Measurements from ENCODE around the gene SENP6. TPM values are rescaled to one million over a fixed set of nuclear protein-coding genes. Genes with fewer than 3 reads are reported as not detected.

SENP6 gene
- total and polyA plus RNA-seq, 4 donors: 12.2 to 42.3 (median 26.8) TPM

GRCh38 chr6:75563032-75563431 lies 38.6 kb upstream of the SENP6 start:
- DNase-seq (ENCODE audit: low spot score): no peak
- Histone ChIP-seq H3K27me3 (ENCODE audit: control insufficient read depth in 4 of 4, insufficient read depth in 4 of 4, low read length in 3 of 4) (no peaks in the 10 kb centered on the region), H3K36me3 (ENCODE audit: control insufficient read depth in 4 of 4, insufficient read depth in 3 of 4, low read depth in 1 of 4, low read length in 3 of 4) (no peaks in the 10 kb centered on the region), H3K4me3 (ENCODE audit: low read depth in 1 of 3, low read length in 3 of 3) (no peak overlapping the region), H3K4me1 (ENCODE audit: control insufficient read depth in 4 of 4, insufficient read depth in 4 of 4, low read length in 3 of 4) (no peaks in the 10 kb centered on the region), H3K9ac (ENCODE audit: low read depth in 1 of 2, low read length in 2 of 2) (no peak overlapping the region), H3K9me3 (ENCODE audit: control insufficient read depth in 4 of 4, low read length in 3 of 4) (peaks cover 0 to 7% (median 6%) of the 10 kb centered on the region in 4 donors), H3K27ac (ENCODE audit: low read depth in 1 of 2, low read length in 2 of 2) (no peak overlapping the region)
- no peak for TF ChIP-seq ZBTB33 (IDR thresholded peaks at IDR 0.05)
- peak; percentile 19 for TF ChIP-seq CTCF (IDR thresholded peaks at IDR 0.05; ENCODE audit: low read depth, low read length, missing input control)
- peak in 1 of 2 donors; percentile 44 for TF ChIP-seq RAD21 (IDR thresholded peaks at IDR 0.05)
- no peak for TF ChIP-seq NR2F2 (IDR thresholded peaks at IDR 0.05)
- TF ChIP-seq FOXA2 (IDR thresholded peaks at IDR 0.05): no peak
- TF ChIP-seq MAX (IDR thresholded peaks at IDR 0.05): no peak
- WGBS: 6% methylated on average over 1 of the region's 1 CpG

- Histone ChIP-seq H3K9me3 (ENCODE audit: control insufficient read depth in 4 of 4, low read length in 3 of 4) (peaks cover 0 to 7% (median 6%) of the 10 kb centered on the region in 4 donors), H3K4me3 (ENCODE audit: low read depth in 1 of 3, low read length in 3 of 3) (no peak overlapping the region), H3K36me3 (ENCODE audit: control insufficient read depth in 4 of 4, insufficient read depth in 3 of 4, low read depth in 1 of 4, low read length in 3 of 4) (no peaks in the 10 kb centered on the region), H3K27me3 (ENCODE audit: control insufficient read depth in 4 of 4, insufficient read depth in 4 of 4, low read length in 3 of 4) (no peaks in the 10 kb centered on the region), H3K27ac (ENCODE audit: low read depth in 1 of 2, low read length in 2 of 2) (no peak overlapping the region), H3K9ac (ENCODE audit: low read depth in 1 of 2, low read length in 2 of 2) (no peak overlapping the region), H3K4me1 (ENCODE audit: control insufficient read depth in 4 of 4, insufficient read depth in 4 of 4, low read length in 3 of 4) (no peaks in the 10 kb centered on the region)
- 91% methylated on average over 2 of the region's 2 CpGs for WGBS
- no peak for DNase-seq (ENCODE audit: low spot score)
- TF ChIP-seq ATF3 (IDR thresholded peaks at IDR 0.05) (no peak), FOXA1 (IDR thresholded peaks at IDR 0.05) (no peak)
Observed at GRCh38 chr6:75566137-75566767, 35.4 kb upstream of the SENP6 start.

GRCh38 chr6:75568100-75568499 lies 33.6 kb upstream of the SENP6 start:
- no peak overlapping the region for H3K4me3 ChIP-seq (ENCODE audit: low read depth in 1 of 3, low read length in 3 of 3)
- WGBS: 92% methylated on average over 6 of the region's 6 CpGs
- H3K9ac ChIP-seq (ENCODE audit: low read depth in 1 of 2, low read length in 2 of 2): no peak overlapping the region
- peaks cover 0 to 7% (median 6%) of the 10 kb centered on the region in 4 donors for H3K9me3 ChIP-seq (ENCODE audit: control insufficient read depth in 4 of 4, low read length in 3 of 4)
- no peaks in the 10 kb centered on the region for H3K36me3 ChIP-seq (ENCODE audit: control insufficient read depth in 4 of 4, insufficient read depth in 3 of 4, low read depth in 1 of 4, low read length in 3 of 4)
- no peaks in the 10 kb centered on the region for H3K27me3 ChIP-seq (ENCODE audit: control insufficient read depth in 4 of 4, insufficient read depth in 4 of 4, low read length in 3 of 4)
- H3K27ac ChIP-seq (ENCODE audit: low read depth in 1 of 2, low read length in 2 of 2): no peak overlapping the region
- H3K4me1 ChIP-seq (ENCODE audit: control insufficient read depth in 4 of 4, insufficient read depth in 4 of 4, low read length in 3 of 4): no peaks in the 10 kb centered on the region
- no peak for DNase-seq (ENCODE audit: low spot score)
- TF ChIP-seq REST (IDR thresholded peaks at IDR 0.05) (no peak), EGR1 (IDR thresholded peaks at IDR 0.05; ENCODE audit: low read depth in 2 of 2) (no peak), SP1 (IDR thresholded peaks at IDR 0.05) (no peak), NR2F2 (IDR thresholded peaks at IDR 0.05) (no peak), ATF3 (IDR thresholded peaks at IDR 0.05) (no peak), JUND (IDR thresholded peaks at IDR 0.05) (no peak), RAD21 (IDR thresholded peaks at IDR 0.05) (no peak), FOXA1 (IDR thresholded peaks at IDR 0.05) (no peak), FOXA2 (IDR thresholded peaks at IDR 0.05) (no peak), ZBTB33 (IDR thresholded peaks at IDR 0.05) (no peak), HNF4A (conservative IDR thresholded peaks at IDR 0.05) (no peak), CTCF (IDR thresholded peaks at IDR 0.05; ENCODE audit: low read depth, low read length, missing input control) (no peak)

Measured in liver (tissue), 9 donors.